Stomach (tissue), 4 donors: ENCODE results near the gene IRAK1.

Experiments used
- CTCF ChIP-seq, 7 experiments: fragments of 450-650 bp in 4 of 7; fragments of 200-600 bp in 3 of 7; sonication (generic) in 3 of 7; IDR thresholded peaks; one replicate each; pipeline ENCODE4 v1.5.1; 2016 to 2019; ENCODE audit warnings: antibody characterized with exemption in 7 of 7, control low read depth in 2 of 7, mild to moderate bottlenecking in 1 of 7
- POLR2A ChIP-seq, 4 donors: fragments of 450-650 bp; IDR thresholded peaks; one replicate each; pipeline ENCODE4 v1.6.1; 2016; ENCODE audit warnings: antibody characterized with exemption in 4 of 4, control low read depth in 2 of 4, mild to moderate bottlenecking in 1 of 4, moderate library complexity in 1 of 4
- POLR2AphosphoS5 ChIP-seq, 3 donors: sonication (generic); formaldehyde crosslinking; IDR thresholded peaks; one replicate each; pipeline ENCODE4 v1.6.1; 2016; ENCODE audit warnings: antibody characterized with exemption in 3 of 3

- TF ChIP-seq POLR2A (IDR thresholded peaks at IDR 0.05) (no peak), CTCF (IDR thresholded peaks at IDR 0.05) (no peak), POLR2AphosphoS5 (IDR thresholded peaks at IDR 0.05) (no peak)
Measured at GRCh38 chrX:153966283-153966688, 53.4 kb downstream of the IRAK1 start.
